ENCODE data around the gene SRP68. TPM values are rescaled to one million over a fixed set of nuclear protein-coding genes. Genes with fewer than 3 reads are reported as not detected.
A peak's percentile ranks its signal among the peaks of the same experiment; 100 is the strongest.

Gene SRP68
- total and polyA plus RNA-seq, 9 of the 15 experiments (the other 6 are each of a cell fraction or from before 2014, with no cell fraction given): 29.4 to 92.6 (median 36.2) TPM

- no peak for TF ChIP-seq HBP1 (CRISPR knock-in tag; IDR thresholded peaks at IDR 0.05)
- TF ChIP-seq ZNF583 (CRISPR knock-in tag; IDR thresholded peaks at IDR 0.05): 0 out of 2 replicates have a peak, but pooled peaks have one; percentile 37
- TF ChIP-seq BMI1 (IDR thresholded peaks at IDR 0.05; ENCODE audit: low read length): no peak
- peak; percentile 64 for TF ChIP-seq ZBTB2 (IDR thresholded peaks at IDR 0.05)
- peak; percentile 93 to 94 for TF ChIP-seq NRF1 (conservative IDR thresholded peaks at IDR 0.05 in 1 of 2, IDR thresholded peaks at IDR 0.05 in 1 of 2)
- peak; percentile 67 for TF ChIP-seq MEIS2 (IDR thresholded peaks at IDR 0.05; ENCODE audit: partially characterized antibody)
- TF ChIP-seq NEUROD1 (IDR thresholded peaks at IDR 0.05; ENCODE audit: borderline replicate concordance, low read depth, low read length, partially characterized antibody): no peak
- peak; percentile 75; the same call in 1 of the 2 replicates for TF ChIP-seq RB1 (IDR thresholded peaks at IDR 0.05; ENCODE audit: low read depth)
- peak; percentile 59 for TF ChIP-seq ZNF592 (IDR thresholded peaks at IDR 0.05)
- no peak for TF ChIP-seq SETDB1 (IDR thresholded peaks at IDR 0.05; ENCODE audit: low read length)
- peak; percentile 48; the same call in 1 of the 2 replicates for TF ChIP-seq ZBED1 (IDR thresholded peaks at IDR 0.05)
- peak; percentile 93 for TF ChIP-seq SUPT5H (IDR thresholded peaks at IDR 0.05)
- no peak for TF ChIP-seq ZKSCAN3 (CRISPR knock-in tag; IDR thresholded peaks at IDR 0.05)
- TF ChIP-seq BDP1 (IDR thresholded peaks at IDR 0.05; ENCODE audit: insufficient read depth, insufficient read length): no peak
- TF ChIP-seq HMGN3 (IDR thresholded peaks at IDR 0.05; ENCODE audit: borderline replicate concordance, extremely low read depth, insufficient read length, low read depth, low read length): peak; percentile 87
- TF ChIP-seq PHF20 (IDR thresholded peaks at IDR 0.05; ENCODE audit: partially characterized antibody): peak; percentile 83
- no peak for TF ChIP-seq ESRRB (CRISPR knock-in tag; IDR thresholded peaks at IDR 0.05; ENCODE audit: borderline replicate concordance)
- peak; percentile 94 for TF ChIP-seq SIN3B (IDR thresholded peaks at IDR 0.05; ENCODE audit: low read depth)
- TF ChIP-seq FOXP4 (CRISPR knock-in tag; IDR thresholded peaks at IDR 0.05; ENCODE audit: borderline replicate concordance): peak; percentile 33; the same call in 1 of the 2 replicates
- peak; percentile 40 for TF ChIP-seq PCBP1 (IDR thresholded peaks at IDR 0.05; ENCODE audit: low read depth, low read length, poor library complexity, severe bottlenecking)
Measured at GRCh38 chr17:76072148-76072858, at the start of gene SRP68 (continued).
